Stimulated activated CD4-positive, alpha-beta T cell treated with anti-CD3 and anti-CD28 coated beads, Interleukin-2, amount 100 ng/mL, for 24 hours (primary cell): Measurements from ENCODE around the gene ZNF584.
"Not testable (repeated sequence)": the region's sequence is repeated elsewhere in the genome, so short reads cannot be mapped to it uniquely, and the experiment has no call there.

ENCODE experiments used
- DNase-seq, 2 donors: peaks; one replicate each; pipeline ENCODE4 v3.0.0-alpha.2; 2020

ZNF584 gene

DNA sequence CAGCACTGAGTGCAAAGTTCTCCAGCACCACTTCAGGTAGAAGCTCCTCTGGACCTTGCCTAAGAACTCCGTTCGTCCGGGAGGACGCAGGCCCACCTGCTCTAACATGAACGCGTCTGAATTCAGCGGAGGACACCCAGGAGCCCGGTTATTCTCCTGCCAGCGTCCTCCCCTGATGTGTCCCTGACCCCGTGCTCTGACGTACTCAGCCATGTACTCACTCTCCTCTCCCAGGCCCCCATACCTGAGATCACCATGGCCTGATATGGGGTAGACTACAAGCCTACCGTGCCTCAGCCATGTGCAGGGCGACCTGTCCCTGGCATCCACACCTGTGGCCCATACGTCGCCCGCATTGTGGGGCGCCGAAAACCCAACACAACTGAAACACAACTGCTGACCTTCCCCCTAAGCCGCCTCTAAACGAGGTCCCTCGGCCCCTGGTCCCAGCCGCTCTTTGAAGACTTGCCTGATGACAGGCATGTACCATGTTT lies 744 bp upstream of the ZNF584 start:
- no peak for DNase-seq

DNA sequence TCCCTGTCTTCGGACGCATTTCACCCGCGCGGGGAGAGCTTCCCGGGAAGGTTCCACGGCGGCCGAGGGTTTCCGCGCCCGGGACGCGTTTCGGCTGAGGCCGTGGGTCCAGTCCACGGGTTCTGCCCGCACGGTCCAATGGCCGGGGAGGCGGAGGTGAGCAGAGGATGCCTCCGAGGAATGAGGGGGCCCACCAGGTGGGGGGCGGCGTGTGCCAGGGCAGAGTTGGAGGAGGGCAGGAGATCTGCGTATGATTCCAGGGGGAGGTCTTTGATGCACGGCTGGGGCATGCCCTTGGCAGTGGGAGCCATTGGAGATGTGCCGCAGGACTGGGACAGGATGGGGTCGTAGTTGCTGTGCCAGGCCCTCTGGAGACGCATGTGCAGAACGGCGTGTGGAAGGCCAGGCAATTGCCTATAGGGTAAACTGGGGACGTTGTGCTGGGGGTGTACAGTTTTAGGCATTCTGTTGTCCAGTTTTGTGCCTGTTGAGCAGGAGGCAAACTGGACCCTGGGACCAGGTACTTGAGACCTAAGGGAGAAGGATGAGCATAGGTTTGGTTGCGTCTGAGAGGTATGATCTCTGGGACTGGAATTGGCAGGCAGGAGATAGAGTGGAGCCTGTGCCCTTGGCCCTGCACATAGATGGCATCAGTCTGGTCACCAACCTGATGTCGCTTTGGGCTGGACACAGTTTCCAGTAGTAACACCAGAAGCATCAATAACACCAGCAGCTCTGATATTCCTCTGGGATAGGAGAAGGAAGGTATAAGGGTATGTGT lies 751 bp downstream of the ZNF584 start:
- DNase-seq, result peak; percentile 40 to 51

DNA sequence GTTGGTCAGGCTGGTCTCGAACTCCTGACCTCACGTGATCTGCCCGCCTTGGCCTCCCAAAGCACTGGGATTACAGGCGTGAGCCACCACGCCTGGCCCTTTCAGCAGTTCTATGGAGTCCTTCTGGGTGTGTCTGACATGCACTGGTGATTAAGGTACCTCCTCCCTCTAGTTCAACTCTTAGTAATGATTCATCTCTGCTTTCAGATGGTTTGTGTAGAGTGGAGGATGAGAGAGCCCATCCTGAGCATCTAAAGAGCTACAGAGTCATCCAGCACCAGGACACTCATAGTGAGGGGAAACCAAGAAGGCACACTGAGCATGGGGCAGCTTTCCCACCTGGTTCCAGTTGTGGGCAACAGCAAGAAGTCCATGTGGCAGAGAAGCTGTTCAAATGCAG lies 8.2 kb downstream of the ZNF584 start:
- DNase-seq, result no peak

DNA sequence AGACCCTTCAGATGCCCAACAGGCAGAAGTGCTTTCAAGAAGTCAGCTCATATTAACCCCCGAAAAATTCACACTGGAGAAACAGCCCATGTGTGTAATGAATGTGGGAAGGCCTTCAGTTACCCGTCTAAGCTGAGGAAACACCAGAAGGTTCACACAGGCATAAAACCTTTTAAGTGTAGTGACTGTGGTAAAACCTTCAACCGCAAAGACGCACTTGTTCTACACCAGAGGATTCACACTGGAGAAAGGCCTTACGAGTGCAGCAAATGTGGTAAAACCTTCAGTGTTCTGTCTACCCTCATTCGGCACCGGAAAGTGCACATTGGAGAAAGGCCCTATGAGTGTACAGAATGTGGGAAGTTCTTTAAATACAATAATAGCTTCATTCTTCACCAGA lies 8.6 kb downstream of the ZNF584 start:
- no peak for DNase-seq

DNA sequence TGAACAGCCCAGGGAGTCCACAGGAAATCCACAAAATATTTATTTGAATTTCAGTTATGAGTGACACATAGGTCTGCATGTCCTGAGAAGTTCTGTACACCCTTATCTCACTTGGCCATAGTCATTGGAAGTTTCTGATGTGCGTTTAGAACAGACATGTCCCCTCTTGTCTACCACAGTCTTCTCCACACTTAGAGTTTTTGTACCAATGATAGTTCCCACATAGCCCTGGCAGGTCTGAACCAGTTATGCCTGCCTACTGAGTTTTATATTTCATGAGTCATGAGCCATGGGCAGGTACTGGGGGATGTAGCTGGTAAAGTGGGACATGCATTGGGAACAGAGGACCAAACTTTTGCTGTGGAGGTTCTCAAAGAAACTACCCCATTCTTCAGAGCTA lies 20.2 kb downstream of the ZNF584 start:
- no peak for DNase-seq

DNA sequence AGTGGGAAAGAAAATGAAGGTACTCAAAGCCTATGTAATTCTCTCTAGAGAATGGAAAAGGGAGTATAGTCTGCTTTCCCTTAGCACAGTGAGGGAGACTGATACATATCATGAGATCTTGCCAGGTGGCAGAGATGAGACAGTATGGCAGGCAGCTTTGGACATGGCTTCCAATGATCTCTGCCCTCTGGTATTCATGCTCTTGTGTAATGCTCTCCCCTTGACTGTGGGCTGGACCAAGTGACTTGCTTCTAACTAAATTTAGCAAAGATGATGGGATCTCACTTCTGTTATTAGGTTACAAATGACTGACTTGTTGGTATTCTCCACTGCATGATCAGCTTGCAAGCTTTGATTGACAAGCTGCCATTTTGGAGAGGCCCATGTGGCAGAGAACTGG lies 21.3 kb downstream of the ZNF584 start:
- DNase-seq, result no peak

DNA sequence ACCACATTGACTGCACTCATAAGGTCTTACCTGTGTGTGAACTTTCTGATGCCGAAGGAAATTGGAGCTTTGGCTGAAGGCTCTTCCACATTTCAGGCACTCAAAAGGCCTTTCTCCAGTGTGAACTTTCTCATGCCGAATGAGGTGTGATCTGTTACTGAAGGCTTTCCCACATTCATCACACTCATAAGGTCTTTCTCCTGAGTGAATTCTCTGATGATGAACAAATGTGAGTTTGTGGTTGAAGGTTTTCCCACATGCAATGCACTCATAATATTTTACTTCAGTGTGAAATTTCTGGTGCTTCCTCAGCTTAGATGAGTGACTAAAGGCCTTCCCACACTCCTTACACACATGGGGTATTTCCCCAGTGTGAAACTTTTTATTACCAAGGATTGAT lies 25.8 kb downstream of the ZNF584 start:
- DNase-seq, result no peak

DNA sequence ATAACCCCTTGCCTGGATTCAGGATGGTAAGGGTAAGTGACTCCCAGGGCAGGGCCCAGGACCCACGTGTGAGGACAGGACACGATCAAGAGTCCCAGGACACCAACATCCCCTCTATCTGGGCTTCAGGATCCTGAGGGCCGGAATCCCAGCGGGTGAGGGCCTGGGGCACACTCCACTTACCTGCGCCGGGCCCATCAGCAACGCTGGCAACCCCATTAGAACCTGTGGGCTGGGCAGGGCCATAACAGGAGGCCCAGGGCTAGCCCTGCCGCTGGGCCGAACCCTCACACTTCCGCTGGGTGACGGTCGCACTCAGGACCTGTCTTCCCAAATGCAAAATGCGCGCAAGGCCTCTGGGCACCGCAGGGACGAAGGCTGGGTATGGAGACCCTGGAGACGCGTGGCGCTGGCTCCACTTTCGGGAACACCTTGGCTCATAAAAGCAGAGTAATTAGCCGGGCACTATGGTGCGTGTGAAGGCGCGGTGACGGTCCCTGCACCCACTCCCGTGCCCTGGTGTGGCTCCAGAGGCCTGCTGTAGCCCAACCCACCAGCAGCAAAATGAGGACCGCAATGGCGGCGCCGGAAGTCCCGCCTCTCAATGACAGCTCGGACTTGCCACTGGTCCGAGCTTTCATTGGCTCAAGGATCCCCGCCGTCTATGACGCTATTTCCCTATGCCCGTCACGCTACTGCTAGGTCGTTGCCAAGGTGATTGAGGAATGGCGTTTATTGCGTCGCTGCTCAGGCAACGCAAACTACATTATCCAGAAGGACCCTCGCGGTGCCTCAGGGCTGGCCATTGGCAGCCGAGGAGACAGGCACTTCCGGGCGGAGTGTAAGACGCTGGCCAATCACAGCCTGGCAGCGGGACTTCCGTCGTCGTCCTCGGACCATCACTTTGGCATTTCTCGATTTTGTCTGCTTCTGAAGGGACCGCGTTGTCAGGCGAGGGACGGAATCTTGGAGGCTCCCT lies 31.4 kb downstream of the ZNF584 start, which contains the start of gene ZNF132:
TSS of gene ZNF132 (minus strand) at position 578 of the 979 bp plus-strand sequence. CDS start at position 246, 332 bp downstream.
- DNase-seq, result peak; percentile 90 to 92

DNA sequence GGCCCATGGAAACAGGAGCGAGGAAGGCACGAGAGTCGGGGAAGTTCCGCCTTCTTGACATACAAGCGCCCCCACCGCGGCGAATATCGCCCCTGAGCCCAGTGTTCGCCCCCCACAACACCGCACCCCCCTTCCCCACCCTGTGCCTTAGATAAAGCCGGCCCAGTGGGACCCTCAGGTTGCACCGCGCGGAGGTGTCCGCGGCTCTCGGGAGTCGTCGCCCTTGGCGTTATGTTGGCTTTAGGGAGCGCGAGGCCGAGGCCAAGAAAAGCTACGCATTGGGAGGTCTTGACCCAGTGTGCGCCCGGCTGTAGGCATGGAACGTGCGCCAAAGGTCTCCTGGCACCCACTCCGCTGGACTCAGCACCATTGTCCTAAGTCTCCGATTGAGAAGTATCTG lies 32.1 kb downstream of the ZNF584 start:
- DNase-seq, result no peak

DNA sequence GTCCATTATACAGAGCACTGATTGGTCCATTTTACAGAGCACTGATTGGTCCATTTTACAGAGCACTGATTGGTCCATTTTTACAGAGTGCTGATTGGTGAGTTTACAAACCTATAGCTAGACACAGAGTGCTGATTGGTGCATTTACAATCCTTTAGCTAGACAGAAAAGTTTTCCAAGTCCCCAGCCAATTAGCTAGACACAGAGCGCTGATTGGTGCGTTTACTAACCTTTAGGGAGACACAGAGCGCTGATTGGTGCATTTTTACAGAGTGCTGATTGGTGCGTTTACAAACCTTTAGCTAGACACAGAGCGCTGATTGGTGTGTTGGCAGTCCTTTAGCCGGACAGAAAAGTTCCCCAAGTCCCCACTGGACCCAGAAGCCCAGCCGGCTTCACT lies 34.5 kb downstream of the ZNF584 start:
- DNase-seq, result not testable (repeated sequence)

DNA sequence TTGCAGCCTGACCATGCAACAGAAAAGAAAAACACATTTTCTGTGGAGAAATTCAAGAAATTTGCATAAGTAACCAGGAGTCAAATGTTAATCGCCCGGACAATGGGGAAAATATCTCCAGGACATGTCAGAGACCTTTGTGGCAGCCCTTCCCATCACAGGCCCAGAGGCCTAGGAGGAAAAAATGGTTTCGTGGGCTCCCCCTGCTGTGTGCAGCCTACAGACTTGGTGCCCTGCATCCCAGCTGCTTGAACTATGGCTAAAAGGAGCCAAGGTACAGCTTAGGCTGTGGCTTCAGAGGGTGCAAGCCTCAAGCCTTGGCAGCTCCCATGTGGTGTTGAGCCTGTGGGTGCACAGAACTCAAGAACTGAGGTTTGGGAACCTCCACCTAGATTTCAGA lies 40.4 kb downstream of the ZNF584 start:
- not testable (repeated sequence) for DNase-seq

DNA sequence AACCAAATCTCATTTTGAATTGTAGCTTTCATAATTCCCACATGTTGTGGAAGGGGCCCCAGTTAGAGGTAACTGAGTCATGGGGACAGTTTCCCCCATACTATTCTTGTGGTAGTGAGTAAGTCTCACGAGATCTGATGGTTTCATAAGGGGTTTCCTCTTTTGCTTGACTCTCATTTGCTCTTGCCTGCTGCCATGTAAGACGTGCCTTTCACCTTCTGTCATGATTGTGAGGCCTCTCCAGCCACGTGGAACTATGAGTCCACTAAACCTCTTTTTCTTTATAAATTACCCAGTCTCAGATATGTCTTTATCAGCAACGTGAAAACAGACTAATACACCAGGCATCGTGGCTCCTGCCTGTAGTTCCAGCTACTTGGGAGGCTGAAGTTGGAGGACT lies 41.5 kb downstream of the ZNF584 start:
- not testable (repeated sequence) for DNase-seq

DNA sequence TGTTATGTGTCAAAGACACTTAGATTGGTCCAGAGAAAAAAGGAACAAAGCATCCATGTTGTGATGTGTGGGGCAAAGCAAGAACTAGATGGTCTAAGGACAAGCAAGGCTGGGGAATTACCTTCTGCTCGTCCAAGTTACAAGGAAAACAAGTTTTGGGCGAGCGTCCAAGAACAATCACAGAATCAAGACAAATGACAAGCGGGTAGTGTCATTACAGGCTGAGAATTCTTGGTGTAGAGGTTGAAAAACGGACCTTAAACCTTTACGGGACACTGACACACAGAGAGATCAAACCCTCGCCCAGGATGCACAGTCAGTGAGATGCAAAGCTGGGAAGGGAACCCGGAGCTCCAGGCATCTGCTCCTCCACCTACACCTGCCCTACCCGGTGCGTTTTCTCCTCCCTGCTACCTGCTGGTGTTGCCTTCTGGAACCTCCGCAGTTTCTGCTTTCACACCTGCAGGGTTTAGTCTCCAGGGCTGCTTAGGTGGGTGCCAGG lies 42.5 kb downstream of the ZNF584 start:
- DNase-seq, result no peak

DNA sequence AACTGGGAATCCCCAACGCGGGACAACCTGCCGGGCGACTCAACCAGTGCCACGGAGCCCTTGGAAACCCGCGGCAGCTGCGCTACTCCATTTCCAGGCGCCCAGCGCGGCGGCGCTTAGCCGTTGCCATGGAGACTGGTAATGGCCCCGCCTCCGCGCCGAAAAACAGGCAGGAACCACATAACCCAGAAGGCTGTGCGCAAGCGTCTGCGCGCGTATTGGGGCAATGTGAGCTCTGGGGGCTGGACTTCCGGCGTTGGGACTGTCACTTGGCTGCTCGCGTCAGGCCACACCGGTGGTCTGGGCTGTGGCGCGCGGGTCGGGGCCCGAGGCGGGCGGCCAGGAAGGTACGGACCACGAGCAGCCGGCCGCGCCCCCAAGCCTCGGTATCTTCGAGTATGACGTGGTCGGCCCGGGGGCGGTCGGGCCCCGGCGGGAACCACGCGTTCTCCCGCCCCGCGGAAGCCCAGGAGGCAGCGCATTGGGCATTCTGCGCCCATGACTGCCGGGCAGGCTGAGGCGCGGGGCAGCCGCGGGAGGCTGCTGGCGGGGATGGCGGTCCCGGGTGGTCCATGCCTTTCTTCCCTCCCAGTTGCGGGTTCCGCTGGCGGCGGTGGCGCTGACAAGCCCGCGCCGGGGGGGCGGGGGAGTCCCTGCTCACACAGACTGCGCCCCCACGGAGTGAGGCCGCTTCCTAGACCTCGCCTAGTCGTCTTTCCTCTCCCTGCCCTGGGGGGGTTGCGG lies 43.1 kb downstream of the ZNF584 start, which contains the start of gene ZNF324B:
TSS of gene ZNF324B (plus strand) at position 265 of the 744 bp plus-strand sequence. CDS start 2,080 bp downstream, outside the sequence.
- DNase-seq, result peak; percentile 97

DNA sequence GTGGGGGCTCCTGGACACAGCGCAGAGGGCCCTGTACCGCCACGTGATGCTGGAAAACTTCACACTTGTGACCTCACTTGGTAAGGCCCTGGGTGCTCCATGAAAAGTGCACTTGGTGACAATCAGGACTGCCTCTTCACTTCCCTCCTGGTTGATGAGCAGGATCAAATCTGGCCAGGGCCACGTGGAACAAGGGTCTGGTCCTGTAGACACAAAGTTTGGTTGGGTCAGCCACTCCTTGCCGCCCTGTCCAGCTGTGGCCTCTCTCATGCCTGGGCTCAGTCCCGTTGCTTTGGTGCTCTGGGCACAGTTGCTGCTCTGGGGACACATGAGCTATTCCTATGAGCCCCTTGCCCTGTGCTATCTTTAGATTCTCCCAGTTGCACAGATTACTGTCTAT lies 45.3 kb downstream of the ZNF584 start:
- no peak for DNase-seq

DNA sequence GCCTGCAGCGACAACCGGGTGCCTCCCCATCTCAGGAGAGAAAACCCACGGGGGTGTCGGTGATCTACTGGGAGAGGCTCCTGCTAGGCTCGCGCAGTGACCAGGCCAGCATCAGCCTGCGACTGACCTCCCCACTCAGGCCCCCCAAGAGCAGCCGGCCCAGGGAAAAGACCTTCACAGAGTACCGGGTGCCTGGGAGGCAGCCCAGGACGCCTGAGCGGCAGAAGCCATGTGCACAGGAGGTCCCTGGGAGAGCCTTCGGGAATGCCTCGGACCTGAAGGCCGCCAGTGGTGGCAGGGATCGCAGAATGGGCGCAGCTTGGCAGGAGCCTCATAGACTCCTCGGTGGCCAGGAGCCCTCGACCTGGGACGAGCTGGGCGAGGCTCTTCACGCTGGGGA lies 46.9 kb downstream of the ZNF584 start:
- no peak for DNase-seq

DNA sequence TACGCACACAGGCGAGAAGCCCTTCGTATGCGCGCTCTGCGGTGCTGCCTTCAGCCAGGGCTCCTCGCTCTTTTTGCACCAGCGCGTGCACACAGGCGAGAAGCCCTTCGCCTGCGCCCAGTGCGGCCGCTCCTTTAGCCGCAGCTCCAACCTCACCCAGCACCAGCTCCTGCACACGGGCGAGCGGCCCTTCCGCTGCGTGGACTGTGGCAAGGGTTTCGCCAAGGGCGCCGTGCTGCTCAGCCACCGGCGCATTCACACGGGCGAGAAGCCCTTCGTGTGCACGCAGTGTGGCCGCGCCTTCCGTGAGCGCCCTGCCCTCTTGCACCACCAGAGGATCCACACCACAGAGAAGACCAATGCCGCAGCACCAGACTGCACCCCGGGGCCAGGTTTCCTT lies 47.7 kb downstream of the ZNF584 start:
- no peak for DNase-seq

DNA sequence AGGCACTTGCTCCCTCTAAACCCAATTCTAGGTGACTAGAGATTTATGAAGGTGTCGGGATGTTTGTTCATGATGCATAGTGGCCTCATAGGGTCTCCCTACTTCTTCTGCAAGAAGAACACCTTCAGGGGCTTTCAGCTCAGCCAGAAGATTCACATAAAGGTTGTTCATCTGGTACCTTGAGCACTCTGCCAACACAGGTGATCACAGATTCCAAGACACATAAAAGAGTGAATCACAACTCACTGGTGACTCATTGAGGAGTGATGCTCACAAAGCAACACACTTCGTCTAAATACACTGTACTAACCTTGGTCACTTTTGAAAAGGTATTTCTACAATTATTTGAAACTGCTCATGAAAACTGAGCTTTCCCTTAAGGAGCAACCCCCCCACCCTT lies 51.6 kb downstream of the ZNF584 start:
- no peak for DNase-seq

DNA sequence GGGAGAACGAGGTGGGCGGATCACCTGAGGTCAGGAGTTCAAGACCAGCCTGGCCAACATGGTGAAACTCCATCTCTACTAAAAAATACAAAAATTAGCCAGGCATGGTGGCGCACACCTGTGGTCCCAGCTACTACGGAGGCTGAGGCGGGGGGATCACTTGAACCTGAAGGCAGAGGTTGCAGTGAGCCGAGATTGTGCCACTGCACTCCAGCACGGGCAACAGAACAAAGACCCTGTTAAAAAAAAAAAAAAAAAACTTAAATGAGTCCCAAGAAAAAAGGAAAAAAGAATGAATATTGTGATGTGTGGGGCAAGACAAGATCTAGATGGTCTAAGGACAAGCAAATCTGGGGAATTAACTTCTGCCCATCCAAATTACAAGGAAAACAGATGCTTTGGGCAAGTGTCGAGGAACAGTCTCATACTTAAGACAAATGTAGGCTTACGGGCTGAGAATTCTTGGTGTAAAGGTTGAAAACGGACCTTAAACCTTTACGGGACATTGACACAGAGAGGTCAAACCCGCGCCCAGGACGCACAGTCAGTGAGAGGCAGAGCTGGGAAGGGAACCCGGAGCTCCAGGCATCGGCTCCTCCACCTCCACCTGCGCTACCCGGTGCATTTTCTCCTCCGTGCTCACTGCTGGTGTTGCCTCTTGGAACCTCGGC lies 57.8 kb downstream of the ZNF584 start:
- DNase-seq, result no peak

DNA sequence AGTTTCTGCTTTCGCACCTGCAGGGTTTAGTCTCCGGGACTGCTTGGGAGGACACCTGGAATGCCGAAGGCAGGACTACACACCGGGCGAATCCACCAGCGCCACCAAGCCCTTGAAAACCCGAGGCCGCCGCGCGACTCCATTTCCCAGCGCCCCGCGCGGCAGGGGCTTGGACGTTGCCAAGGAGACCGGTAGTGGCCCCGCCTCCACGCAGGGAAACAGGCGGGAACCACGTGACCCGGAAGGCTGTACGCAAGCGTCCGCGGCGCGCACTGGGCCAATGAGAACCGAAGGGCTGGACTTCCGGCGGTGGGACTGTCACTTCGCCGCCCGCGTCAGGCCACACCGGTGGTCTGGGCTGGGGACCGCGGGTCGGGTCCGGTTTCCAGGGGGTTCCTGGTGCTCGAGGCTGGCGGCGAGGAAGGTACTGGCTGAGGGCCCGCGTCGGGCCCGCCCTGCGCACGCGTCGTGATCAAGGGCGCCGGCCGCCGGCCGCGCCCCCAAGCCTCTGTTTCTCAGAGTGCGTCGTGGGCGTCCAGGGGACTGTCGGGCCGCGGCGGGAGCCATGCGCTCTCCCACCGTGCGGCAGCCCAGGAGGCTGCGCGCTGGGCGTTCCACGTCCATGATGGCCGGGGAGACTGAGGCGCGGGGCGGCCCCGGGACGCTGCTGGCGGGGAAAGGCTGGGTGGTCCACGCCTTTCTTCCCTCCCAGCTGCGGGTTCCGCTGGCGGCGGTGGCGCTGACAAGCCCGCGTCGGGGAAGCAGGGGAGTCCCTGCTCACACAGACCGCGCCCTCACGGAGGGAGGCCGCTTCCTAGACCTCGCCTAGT lies 58.5 kb downstream of the ZNF584 start, which contains the start of gene ZNF324:
TSS of gene ZNF324 (plus strand) at position 321 of the 830 bp plus-strand sequence. CDS start 2,106 bp downstream, outside the sequence.
- peak; percentile 98 to 99 for DNase-seq
